ENCODE results near the gene NLK. TPM values are rescaled to one million over a fixed set of nuclear protein-coding genes. Genes with fewer than 3 reads are reported as not detected.

The NLK gene
- total and polyA plus RNA-seq, 2 of the 4 experiments (the other 2 are of a cell fraction), result 15.3 to 23.3 TPM

- Histone ChIP-seq H3K9ac (ENCODE audit: low read depth, low read length) (no peak overlapping the region), H3K18ac (ENCODE audit: low read depth, low read length) (no peak overlapping the region), H3K9me1 (ENCODE audit: insufficient read depth, low read length) (no peaks in the 10 kb centered on the region), H4K91ac (ENCODE audit: insufficient read depth, low read depth, low read length) (no peak overlapping the region), H3K4me1 (ENCODE audit: control insufficient read depth, insufficient read depth, low read length) (peaks cover 5% of the 10 kb centered on the region), H2AK5ac (ENCODE audit: low read depth, low read length) (no peak overlapping the region), H4K5ac (ENCODE audit: low read depth, low read length) (peak overlapping the region; percentile 43; the same call in 1 of the 2 replicates), H4K8ac (ENCODE audit: low read depth in 2 of 2, low read length in 2 of 2) (no peak overlapping the region), H3K14ac (replicated peaks; ENCODE audit: low read depth, low read length) (no peak overlapping the region), H3K27me3 (ENCODE audit: control insufficient read depth, insufficient read depth, low read length) (no peaks in the 10 kb centered on the region), H3K4me2 (ENCODE audit: low read depth, low read length) (0 out of 2 replicates have a peak overlapping the region, but pooled peaks have one; percentile 24), H2BK15ac (ENCODE audit: low read depth, low read length) (no peak overlapping the region), H2AK9ac (replicated peaks; ENCODE audit: low read depth, low read length, poor library complexity) (no peak overlapping the region), H3K4ac (ENCODE audit: low read depth, low read length) (no peak overlapping the region), H2AFZ (replicated peaks; ENCODE audit: low read length, poor library complexity) (no peak overlapping the region), H3K36me3 (ENCODE audit: control insufficient read depth, insufficient read depth, low read length) (peaks cover 12% of the 10 kb centered on the region), H3K9me3 (ENCODE audit: control insufficient read depth, insufficient read depth, low read length) (no peaks in the 10 kb centered on the region), H3K27ac (ENCODE audit: insufficient read depth, low read length) (no peak overlapping the region; the same call in 1 of the 2 replicates), H3K4me3 (ENCODE audit: insufficient read depth, low read depth, low read length) (no peak overlapping the region), H3K23ac (ENCODE audit: low read depth, low read length) (no peak overlapping the region), H3K56ac (ENCODE audit: extremely low read depth, insufficient read depth, low read length) (no peak overlapping the region), H3K79me1 (ENCODE audit: low read depth in 1 of 2, low read length in 2 of 2) (peaks cover 14 to 36% of the 10 kb centered on the region in 2 experiments), H2BK120ac (ENCODE audit: low read depth, low read length) (no peak overlapping the region), H2BK5ac (ENCODE audit: low read depth, low read length, poor library complexity, severe bottlenecking) (no peak overlapping the region), H2BK20ac (ENCODE audit: low read depth, low read length) (no peak overlapping the region), H4K20me1 (ENCODE audit: insufficient read depth, low read length) (no peaks in the 10 kb centered on the region; the same call in 1 of the 2 replicates)
- no CpG with 5 or more reads among the region's 1 CpG for WGBS, 2 experiments (ENCODE audit: extremely low coverage in 2 of 2, insufficient read length in 1 of 2)
- ChIA-PET CTCF (interaction anchor here (0.6 kb wide), 2 partner anchors 54 to 61 kb away, joined by 4 to 5 read pairs; no protein-coding TSS in a partner anchor), POLR2A (ENCODE audit: unreplicated experiment) (interaction anchor here (0.6 kb wide), 1 partner anchor 33 kb away, joined by 3 read pairs; no protein-coding TSS in a partner anchor)
- DNase-seq (no peak), ATAC-seq (ENCODE audit: low read depth) (no peak)
- no TSS peak for BruUV-seq (replicated peaks)
- dilution Hi-C loops (cut with HindIII; ENCODE audit: low sequenced_read_pairs, unreplicated experiment) (no loop called here), in situ Hi-C loops (cut with MboI; ENCODE audit: low sequenced_read_pairs) (no loop called here), intact Hi-C loops (cut with micrococcal nuclease) (loop anchor here (5.0 kb wide), 1 partner anchor 73 kb away; no protein-coding TSS in a partner anchor)
- TF ChIP-seq SMC3 (IDR thresholded peaks at IDR 0.05; ENCODE audit: low read depth, low read length) (no peak), CTCF (conservative IDR thresholded peaks at IDR 0.05; ENCODE audit: low read depth, low read length) (no peak), RAD21 (IDR thresholded peaks at IDR 0.05; ENCODE audit: low read length) (no peak), MAFK (IDR thresholded peaks at IDR 0.05; ENCODE audit: low read depth, low read length) (no peak), MAZ (IDR thresholded peaks at IDR 0.05; ENCODE audit: borderline replicate concordance, low read depth, low read length) (no peak), MXI1 (IDR thresholded peaks at IDR 0.05; ENCODE audit: borderline replicate concordance, low read depth, low read length) (no peak), RCOR1 (IDR thresholded peaks at IDR 0.05; ENCODE audit: insufficient replicate concordance, low read length) (no peak), RFX5 (IDR thresholded peaks at IDR 0.05; ENCODE audit: low read depth, low read length) (no peak), USF2 (IDR thresholded peaks at IDR 0.05; ENCODE audit: low read depth, low read length) (no peak), CEBPB (IDR thresholded peaks at IDR 0.05; ENCODE audit: low read depth, low read length) (no peak), BHLHE40 (IDR thresholded peaks at IDR 0.05; ENCODE audit: low read depth, low read length) (no peak), NFE2L2 (IDR thresholded peaks at IDR 0.05; ENCODE audit: low read depth, low read length) (no peak), CHD1 (IDR thresholded peaks at IDR 0.05; ENCODE audit: low read depth, low read length) (no peak), ELK1 (IDR thresholded peaks at IDR 0.05; ENCODE audit: borderline replicate concordance, low read depth, low read length) (no peak), FOS (IDR thresholded peaks at IDR 0.05; ENCODE audit: low read depth, low read length) (no peak), POLR2A (IDR thresholded peaks at IDR 0.05; ENCODE audit: low read depth, low read length) (no peak)
Observed at GRCh38 chr17:28124962-28125361, 82.5 kb downstream of the NLK start.

All from IMR-90 (cell line).